NCI-H526 (cell line): Measurements from ENCODE around the gene TRMT1.

Experiments
- DNase-seq, 2 experiments: peaks; one replicate each; lab custom pipeline; 2025; lab: John Stamatoyannopoulos, UW

Gene TRMT1

GRCh38 chr19:13102416-13102665, 14.2 kb downstream of the TRMT1 start:
- no peak for DNase-seq

GRCh38 chr19:13101590-13102415, 14.7 kb downstream of the TRMT1 start:
- DNase-seq: peak in 1 of 2 experiments; percentile 2

- DNase-seq: peak in 1 of 2 experiments; percentile 33
Observed at GRCh38 chr19:13100841-13101589, 15.5 kb downstream of the TRMT1 start.

GRCh38 chr19:13100031-13100588, 16.4 kb downstream of the TRMT1 start:
- DNase-seq: no peak

GRCh38 chr19:13099073-13099999, 17.2 kb downstream of the TRMT1 start:
- DNase-seq: peak in 1 of 2 experiments; percentile 28

GRCh38 chr19:13098277-13099072, 18.1 kb downstream of the TRMT1 start:
- peak in 1 of 2 experiments; percentile 20 for DNase-seq

GRCh38 chr19:13097463-13098258, 18.9 kb downstream of the TRMT1 start:
- no peak for DNase-seq

- no peak for DNase-seq
Observed at GRCh38 chr19:13097033-13097462, 19.5 kb downstream of the TRMT1 start.

GRCh38 chr19:13095934-13096927, 20.3 kb downstream of the TRMT1 start:
- no peak for DNase-seq

GRCh38 chr19:13095393-13095784, 21.2 kb downstream of the TRMT1 start:
- DNase-seq: no peak

GRCh38 chr19:13094771-13095392, 21.7 kb downstream of the TRMT1 start:
- no peak for DNase-seq

GRCh38 chr19:13094106-13094504, 22.4 kb downstream of the TRMT1 start:
- no peak for DNase-seq

GRCh38 chr19:13093407-13094105, 23.0 kb downstream of the TRMT1 start:
- DNase-seq: peak; percentile 40 to 67

GRCh38 chr19:13092606-13093235, 23.8 kb downstream of the TRMT1 start:
- DNase-seq: no peak

GRCh38 chr19:13092158-13092543, 24.4 kb downstream of the TRMT1 start:
- no peak for DNase-seq

GRCh38 chr19:13091400-13092157, 25.0 kb downstream of the TRMT1 start:
- no peak for DNase-seq
